Thoracic aorta (tissue), 2 donors: ENCODE data around the gene RAP1GAP2. TPM values are rescaled to one million over a fixed set of nuclear protein-coding genes. Genes with fewer than 3 reads are reported as not detected.

Source experiments
- ATAC-seq: fragments of 150-250 bp; one replicate; pipeline ENCODE4 v1.8.0; 2017; ENCODE audit warnings: low read depth; ENCODE audit not compliant: insufficient number of reproducible peaks, low FRiP score
- DNase-seq: peaks from one replicate; pipeline ENCODE4 v3.0.0-alpha.2; 2020; ENCODE audit warnings: low spot score
- H3K27ac ChIP-seq, 2 donors: fragments of 200-600 bp; sonication (generic); 1 replicate in 1 of 2; 2 replicates in 1 of 2; pipeline ENCODE4 v1.5.1; 2016; ENCODE audit warnings: mild to moderate bottlenecking in 2 of 2, moderate library complexity in 2 of 2
- H3K27me3 ChIP-seq: fragments of 200-600 bp; sonication (generic); replicated peaks from 2 replicates; pipeline ENCODE4 v1.6.0; 2016; ENCODE audit warnings: mild to moderate bottlenecking; ENCODE audit not compliant: insufficient read depth
- H3K36me3 ChIP-seq: fragments of 200-600 bp; sonication (generic); one replicate; pipeline ENCODE4 v1.5.1; 2016
- H3K4me1 ChIP-seq, 2 donors: fragments of 200-600 bp; sonication (generic); 1 replicate in 1 of 2; 2 replicates in 1 of 2; pipeline versions ENCODE4 v1.5.1 to v1.6.0; 2016; ENCODE audit warnings: low read depth in 2 of 2, mild to moderate bottlenecking in 1 of 2; ENCODE audit not compliant: control insufficient read depth in 1 of 2
- H3K4me3 ChIP-seq: fragments of 200-600 bp; sonication (generic); 2 replicates; pipeline ENCODE4 v1.5.1; 2016; ENCODE audit warnings: mild to moderate bottlenecking
- H3K9me3 ChIP-seq: fragments of 200-600 bp; sonication (generic); 2 replicates; pipeline ENCODE4 v1.5.1; 2016
- CTCF ChIP-seq: fragments of 200-600 bp; sonication (generic); IDR thresholded peaks from one replicate; pipeline ENCODE4 v1.5.1; 2019; ENCODE audit warnings: antibody characterized with exemption
- total RNA-seq, 2 donors: library from RNA; depleted of rRNA; stranded (reverse); fragments of >200 nt; gene quantifications; one replicate each; pipeline versions ENCODE4 v1.1.0 to v1.2.3, GENCODE V29; 2016

RAP1GAP2 gene
- total RNA-seq, 2 donors from 2014 or later, result 10.0 to 12.4 TPM

- no peaks in the 10 kb centered on the region for H3K9me3 ChIP-seq
- H3K27ac ChIP-seq, result no peak overlapping the region
- H3K4me3 ChIP-seq, result no peak overlapping the region
- TF ChIP-seq CTCF, result no peak
- H3K4me1 ChIP-seq, result peaks cover 6 to 14% of the 10 kb centered on the region in 2 donors
- DNase-seq, result no peak
- H3K27me3 ChIP-seq, result no peaks in the 10 kb centered on the region
- H3K36me3 ChIP-seq, result no peaks in the 10 kb centered on the region
- ATAC-seq, result no peak
These were observed 141.2 kb downstream of the RAP1GAP2 start for GRCh38 chr17:2937331-2938003.

- no peaks in the 10 kb centered on the region for H3K36me3 ChIP-seq
- peaks cover 6 to 14% of the 10 kb centered on the region in 2 donors for H3K4me1 ChIP-seq
- no peak for TF ChIP-seq CTCF
- no peaks in the 10 kb centered on the region for H3K27me3 ChIP-seq
- H3K27ac ChIP-seq, result no peak overlapping the region
- no peak for ATAC-seq
- H3K4me3 ChIP-seq, result peak overlapping the region; percentile 35
- DNase-seq, result no peak
- H3K9me3 ChIP-seq, result no peaks in the 10 kb centered on the region
These were observed 143.6 kb downstream of the RAP1GAP2 start for GRCh38 chr17:2939714-2940351.

GRCh38 chr17:2940352-2940751 lies 144.1 kb downstream of the RAP1GAP2 start:
- Histone ChIP-seq H3K36me3 (no peaks in the 10 kb centered on the region), H3K4me3 (peak overlapping the region; percentile 35), H3K4me1 (peaks cover 6 to 14% of the 10 kb centered on the region in 2 donors), H3K27me3 (no peaks in the 10 kb centered on the region), H3K9me3 (no peaks in the 10 kb centered on the region), H3K27ac (no peak overlapping the region)
- no peak for DNase-seq
- no peak for ATAC-seq
- no peak for TF ChIP-seq CTCF

GRCh38 chr17:2943981-2944380 lies 147.7 kb downstream of the RAP1GAP2 start:
- DNase-seq, result no peak
- ATAC-seq, result no peak

More at GRCh38 chr17:2943981-2944380, 147.7 kb downstream of the RAP1GAP2 start:
- TF ChIP-seq CTCF, result no peak
- Histone ChIP-seq H3K27ac (no peak overlapping the region), H3K9me3 (no peaks in the 10 kb centered on the region), H3K36me3 (no peaks in the 10 kb centered on the region), H3K27me3 (no peaks in the 10 kb centered on the region), H3K4me3 (no peak overlapping the region), H3K4me1 (peaks cover 6 to 14% of the 10 kb centered on the region in 2 donors)
